Heart right ventricle (tissue), 16 donors: ENCODE data around the gene TMCO5A. TPM values are rescaled to one million over a fixed set of nuclear protein-coding genes. Genes with fewer than 3 reads are reported as not detected.

Source experiments
- ATAC-seq, 8 donors: fragments of 200-7000 bp; cut with Tn5 transposase; one replicate each; pipeline ENCODE4 v1.9.1; 2020; ENCODE audit warnings: mild to moderate bottlenecking in 8 of 8, moderate library complexity in 8 of 8, moderate number of reproducible peaks in 1 of 8
- DNase-seq, 2 donors: peaks; one replicate each; pipeline ENCODE4 v3.0.0-alpha.2; 2020
- H3K27ac ChIP-seq, 10 donors: fragments of 200-600 bp; sonication (generic) in 2 of 10; one replicate each; pipeline versions ENCODE4 v1.5.0 to v1.8.0; 2020 to 2022; ENCODE audit warnings: mild to moderate bottlenecking in 3 of 10
- H3K27me3 ChIP-seq, 7 donors: fragments of 200-600 bp; one replicate each; pipeline ENCODE4 v1.8.0; 2021 to 2022; ENCODE audit warnings: mild to moderate bottlenecking in 2 of 7
- H3K36me3 ChIP-seq, 9 donors: fragments of 200-600 bp; sonication (generic) in 1 of 9; one replicate each; pipeline versions ENCODE4 v1.5.0 to v1.8.0; 2020 to 2022; ENCODE audit warnings: mild to moderate bottlenecking in 2 of 9
- H3K4me1 ChIP-seq, 9 donors: fragments of 200-600 bp; sonication (generic) in 1 of 9; one replicate each; pipeline versions ENCODE4 v1.5.0 to v1.8.0; 2020 to 2022; ENCODE audit warnings: mild to moderate bottlenecking in 4 of 9
- H3K4me3 ChIP-seq, 10 donors: fragments of 200-600 bp; sonication (generic) in 2 of 10; one replicate each; pipeline versions ENCODE4 v1.5.0 to v1.8.0; 2020 to 2022; ENCODE audit warnings: mild to moderate bottlenecking in 7 of 10, moderate library complexity in 2 of 10
- H3K9me3 ChIP-seq, 11 donors: fragments of 200-600 bp in 10 of 11; sonication (generic) in 2 of 11; one replicate each; pipeline versions ENCODE4 v1.5.0 to v1.8.0; 2013 to 2022; ENCODE audit warnings: mild to moderate bottlenecking in 2 of 11, control low read depth in 1 of 11, moderate library complexity in 1 of 11
- WGBS, 2 donors: extraction: QIAGEN DNeasy Blood & Tissue Kit; methylation state at CpG; one replicate each; pipeline ENCODE4 v1.1.7; 2013; ENCODE audit warnings: inconsistent platforms in 1 of 2; 5-methylcytosine and 5-hydroxymethylcytosine counted together
- intact Hi-C, 10 donors: fragments of 100-400 bp; cut with DNase I; formaldehyde crosslinking; loops; one replicate each; pipeline versions ENCODE4 v1.11.1 to v1.14.2; 2022
- long read RNA-seq, 3 donors: library from polyadenylated mRNA; unstranded; transcript quantifications; one replicate each; pipeline ENCODE4 v2.0.0, GENCODE V29; 2020 to 2021
- polyA plus RNA-seq, 2 donors: library from polyadenylated mRNA; stranded (reverse); fragments of 200-250 nt; gene quantifications; one replicate each; pipeline ENCODE4 v1.2.3, GENCODE V29; 2013
- total RNA-seq, 10 donors: library from RNA; stranded (reverse); fragmentation: NEBNext Ultra II Directional in 3 of 10; extraction: Animal tissue kit (Norgen Biotek cat#: 25700) in 3 of 10; gene quantifications; one replicate each; pipeline versions ENCODE4 v1.2.1 to v1.2.4, GENCODE V29; 2021 to 2023
- TF ChIP-seq, protein P1 (sequence below), 9 donors: fragments of 200-600 bp; sonication (generic) in 2 of 9; IDR thresholded peaks; one replicate each; pipeline versions ENCODE4 v1.5.0 to v1.8.0; 2021 to 2022; ENCODE audit warnings: antibody characterized with exemption in 9 of 9, mild to moderate bottlenecking in 5 of 9, moderate library complexity in 1 of 9
- donor health status: Arrhythmogenic right ventricular cardiomyopathy.
- donor health status: ischemic (EF 13 %, LVEDD 7.1; RV severe dilation, severe dysfunction).
- donor health status: healthy with polysubstance abuse.
- donor health status: DM: no; HTN: yes; CAD: no.
- donor health status: DM: no; HTN: no; CAD: no.
- donor health status: ischemic (EF 25% LVEDD 6.9; RV normal size, moderate dysfunction).
- donor health status: ischemic (EF 25% LVEDD 5.7; RV mildly dilated, moderate dysfunction).
- donor health status: healthy.
- donor health status: DM: yes; HTN: yes; CAD: no.
- donor health status: Ischemic cardiomyopathy.
- donor health status: ischemic (EF 35%, LVEDD 5.7; RV mildly dilated, moderate dysfunction).
- donor health status: nonischemic (EF 11% LVEDD 7.7; RV severe dilation, severe dysfunction).
- donor health status: DM: yes; HTN: yes; CAD: no.
- donor health status: PGD.
- donor health status: ischemic (EF 29% LVEDD 5.4; RV normal size, mild dysfunction).
- donor health status: nonischemic (EF 23%, LVEDD 6.1; RV moderate dilation, normal function).

Gene TMCO5A
- total RNA-seq, result not detected
- not detected for polyA plus RNA-seq
- long read RNA-seq, donor 1, result 0 reads
- long read RNA-seq, donor 2, result 0 reads
- long read RNA-seq, donor 3, result 0 reads

GRCh38 chr15:37934340-37934739 lies at the start of gene TMCO5A:
Gene TMCO5A (plus strand): TSS chr15:37934640. CDS start chr15:37936324, 1,684 bp downstream.
- intact Hi-C loops, result no loop called here
- no peaks in the 10 kb centered on the region for H3K4me1 ChIP-seq
- TF ChIP-seq, protein P1, sequence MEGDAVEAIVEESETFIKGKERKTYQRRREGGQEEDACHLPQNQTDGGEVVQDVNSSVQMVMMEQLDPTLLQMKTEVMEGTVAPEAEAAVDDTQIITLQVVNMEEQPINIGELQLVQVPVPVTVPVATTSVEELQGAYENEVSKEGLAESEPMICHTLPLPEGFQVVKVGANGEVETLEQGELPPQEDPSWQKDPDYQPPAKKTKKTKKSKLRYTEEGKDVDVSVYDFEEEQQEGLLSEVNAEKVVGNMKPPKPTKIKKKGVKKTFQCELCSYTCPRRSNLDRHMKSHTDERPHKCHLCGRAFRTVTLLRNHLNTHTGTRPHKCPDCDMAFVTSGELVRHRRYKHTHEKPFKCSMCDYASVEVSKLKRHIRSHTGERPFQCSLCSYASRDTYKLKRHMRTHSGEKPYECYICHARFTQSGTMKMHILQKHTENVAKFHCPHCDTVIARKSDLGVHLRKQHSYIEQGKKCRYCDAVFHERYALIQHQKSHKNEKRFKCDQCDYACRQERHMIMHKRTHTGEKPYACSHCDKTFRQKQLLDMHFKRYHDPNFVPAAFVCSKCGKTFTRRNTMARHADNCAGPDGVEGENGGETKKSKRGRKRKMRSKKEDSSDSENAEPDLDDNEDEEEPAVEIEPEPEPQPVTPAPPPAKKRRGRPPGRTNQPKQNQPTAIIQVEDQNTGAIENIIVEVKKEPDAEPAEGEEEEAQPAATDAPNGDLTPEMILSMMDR (IDR thresholded peaks at IDR 0.05), result no peak
- H3K9me3 ChIP-seq, result no peaks in the 10 kb centered on the region
- no peak for DNase-seq
- no peak within 1 kb of the TSS for H3K27ac ChIP-seq
- peaks cover 0 to 3% (median 0%) of the 10 kb centered on the region in 7 donors for H3K27me3 ChIP-seq
- no peak within 1 kb of the TSS for H3K4me3 ChIP-seq
- WGBS, 2 donors, result 59 to 60% methylated on average over 1 of the region's 1 CpG
- no peaks in the 10 kb centered on the region for H3K36me3 ChIP-seq
- ATAC-seq, result no peak

DNA sequence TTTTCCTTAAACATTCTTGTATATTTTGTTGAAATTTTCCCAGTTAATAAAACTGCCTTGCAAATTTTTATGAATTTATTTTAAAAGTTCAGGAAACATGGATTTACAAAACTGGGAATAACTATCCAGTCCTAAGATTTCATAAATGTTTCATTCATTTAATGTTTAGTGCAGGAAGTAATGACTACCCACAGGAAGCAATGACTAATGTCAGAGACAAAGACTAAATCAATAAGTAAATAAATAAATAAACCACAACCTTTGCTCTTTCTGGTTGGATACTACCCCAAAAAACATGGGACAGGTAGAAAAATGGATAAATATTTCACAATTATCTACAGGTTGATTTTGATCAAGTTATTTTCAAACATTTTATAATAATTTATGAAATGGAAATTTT lies 48.8 kb upstream of the TMCO5A start:
- peaks cover 0 to 8% (median 0%) of the 10 kb centered on the region in 7 donors for H3K27me3 ChIP-seq
- H3K4me1 ChIP-seq, result peaks cover 0 to 14% (median 0%) of the 10 kb centered on the region in 9 donors
- DNase-seq (no peak), ATAC-seq (no peak)
- no peak overlapping the region for H3K4me3 ChIP-seq
- TF ChIP-seq, protein P1 (IDR thresholded peaks at IDR 0.05), result no peak
- no peaks in the 10 kb centered on the region for H3K9me3 ChIP-seq
- no peaks in the 10 kb centered on the region for H3K36me3 ChIP-seq
- H3K27ac ChIP-seq, result no peak overlapping the region
- intact Hi-C loops, result loop anchor here in 4 of 10 donors (10.0 kb wide), 4 partner anchors 121 to 1001 kb away; no protein-coding TSS in a partner anchor

DNA sequence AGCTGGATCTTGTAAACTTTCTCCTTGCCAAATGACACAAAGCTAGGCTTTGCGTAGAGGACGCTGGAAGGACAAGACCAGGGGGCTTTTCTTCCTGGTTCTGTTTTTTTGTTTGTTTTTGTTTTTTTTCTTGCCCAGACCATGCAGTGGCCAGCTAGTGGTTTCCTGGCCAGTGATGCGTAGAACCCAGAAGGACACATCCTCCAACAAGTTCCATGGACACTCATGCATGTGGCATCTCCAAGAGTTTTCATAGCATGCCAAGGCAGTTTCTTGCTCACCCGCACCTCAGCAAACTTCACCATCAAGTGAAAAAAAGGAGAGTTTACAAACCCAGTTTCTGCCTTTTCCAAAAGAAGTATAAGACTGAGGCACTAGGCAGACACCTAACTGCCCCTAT lies 46.1 kb upstream of the TMCO5A start:
- Histone ChIP-seq H3K4me3 (no peak overlapping the region), H3K27ac (no peak overlapping the region), H3K9me3 (no peaks in the 10 kb centered on the region), H3K4me1 (peaks cover 0 to 14% (median 0%) of the 10 kb centered on the region in 9 donors), H3K27me3 (peaks cover 0 to 8% (median 0%) of the 10 kb centered on the region in 7 donors), H3K36me3 (no peaks in the 10 kb centered on the region)
- ATAC-seq (no peak), DNase-seq (no peak)
- intact Hi-C loops, result loop anchor here in 4 of 10 donors (10.0 kb wide), 4 partner anchors 124 to 1004 kb away; no protein-coding TSS in a partner anchor
- TF ChIP-seq, protein P1 (IDR thresholded peaks at IDR 0.05), result no peak
- WGBS, 2 donors, result 84 to 91% methylated on average over 4 of the region's 4 CpGs

DNA sequence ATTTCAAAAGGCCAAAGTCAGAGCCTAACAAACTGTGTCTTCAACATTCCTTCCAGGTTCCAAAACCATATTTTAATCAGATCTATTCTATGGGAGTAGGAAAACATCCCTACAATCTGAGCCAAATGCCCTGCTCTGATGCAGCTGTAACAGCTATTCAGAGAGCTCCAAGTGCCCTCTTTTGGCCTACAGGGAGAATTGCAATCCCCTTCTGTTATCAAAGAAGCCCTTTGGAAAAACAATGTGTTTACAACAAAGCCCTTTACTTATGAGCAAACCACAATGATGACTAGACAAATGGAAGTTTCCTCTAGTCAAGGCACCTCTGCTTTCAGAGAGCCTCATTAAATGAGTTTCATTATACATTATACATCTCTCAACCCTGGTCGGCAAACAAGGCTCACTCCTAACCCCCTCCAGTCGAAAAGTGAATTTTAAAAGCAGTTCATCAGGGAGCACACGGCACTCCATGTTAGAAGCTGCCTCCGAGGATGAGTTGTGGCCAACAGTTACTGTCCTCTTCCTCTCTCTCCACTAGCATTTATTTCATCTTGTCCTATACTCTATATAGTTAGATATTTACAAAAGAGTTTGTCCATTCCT lies 42.6 kb upstream of the TMCO5A start:
- no peaks in the 10 kb centered on the region for H3K4me1 ChIP-seq
- 47 to 48% methylated on average over 4 of the region's 4 CpGs for WGBS, 2 donors
- no peaks in the 10 kb centered on the region for H3K36me3 ChIP-seq
- no peak for DNase-seq
- peak in 2 of 8 donors; percentile 55 to 70 for ATAC-seq
- intact Hi-C loops, result no loop called here
- TF ChIP-seq, protein P1 (IDR thresholded peaks at IDR 0.05), result peak in 8 of 9 donors; percentile 23 to 80 (median 73)
- no peak overlapping the region for H3K27ac ChIP-seq
- no peaks in the 10 kb centered on the region for H3K9me3 ChIP-seq
- H3K4me3 ChIP-seq, result no peak overlapping the region
- H3K27me3 ChIP-seq, result peaks cover 0 to 8% (median 0%) of the 10 kb centered on the region in 7 donors
